Measurements from ENCODE around the gene IGF2.

DNA sequence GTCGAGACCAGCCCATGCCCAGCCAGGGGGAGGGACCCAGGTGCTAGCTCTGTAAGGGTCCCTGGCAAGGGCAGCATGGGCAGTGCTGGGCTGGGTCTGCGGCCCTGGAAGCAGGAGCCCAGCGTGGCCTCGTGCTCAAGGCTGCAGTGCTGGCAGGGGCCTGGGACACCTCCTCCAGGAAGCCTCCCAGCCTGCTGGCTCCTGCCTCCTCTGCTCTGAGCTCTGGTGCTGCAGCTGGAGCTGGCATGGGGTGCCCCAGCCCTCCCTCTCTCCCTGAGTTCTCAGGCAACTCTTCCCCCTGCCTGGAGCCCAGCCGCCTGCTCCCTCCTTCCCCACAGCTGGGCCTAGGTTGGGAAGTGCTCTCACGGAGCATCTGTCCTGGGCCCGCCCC is 15.0 kb upstream of the IGF2 start:
- TF ChIP-seq TAF1 (IDR thresholded peaks at IDR 0.05; ENCODE audit: borderline replicate concordance, insufficient read depth, low read length) (no peak), POLR2AphosphoS5 (IDR thresholded peaks at IDR 0.05; ENCODE audit: low read depth, low read length) (no peak)
- TF ChIP-seq, protein P1, sequence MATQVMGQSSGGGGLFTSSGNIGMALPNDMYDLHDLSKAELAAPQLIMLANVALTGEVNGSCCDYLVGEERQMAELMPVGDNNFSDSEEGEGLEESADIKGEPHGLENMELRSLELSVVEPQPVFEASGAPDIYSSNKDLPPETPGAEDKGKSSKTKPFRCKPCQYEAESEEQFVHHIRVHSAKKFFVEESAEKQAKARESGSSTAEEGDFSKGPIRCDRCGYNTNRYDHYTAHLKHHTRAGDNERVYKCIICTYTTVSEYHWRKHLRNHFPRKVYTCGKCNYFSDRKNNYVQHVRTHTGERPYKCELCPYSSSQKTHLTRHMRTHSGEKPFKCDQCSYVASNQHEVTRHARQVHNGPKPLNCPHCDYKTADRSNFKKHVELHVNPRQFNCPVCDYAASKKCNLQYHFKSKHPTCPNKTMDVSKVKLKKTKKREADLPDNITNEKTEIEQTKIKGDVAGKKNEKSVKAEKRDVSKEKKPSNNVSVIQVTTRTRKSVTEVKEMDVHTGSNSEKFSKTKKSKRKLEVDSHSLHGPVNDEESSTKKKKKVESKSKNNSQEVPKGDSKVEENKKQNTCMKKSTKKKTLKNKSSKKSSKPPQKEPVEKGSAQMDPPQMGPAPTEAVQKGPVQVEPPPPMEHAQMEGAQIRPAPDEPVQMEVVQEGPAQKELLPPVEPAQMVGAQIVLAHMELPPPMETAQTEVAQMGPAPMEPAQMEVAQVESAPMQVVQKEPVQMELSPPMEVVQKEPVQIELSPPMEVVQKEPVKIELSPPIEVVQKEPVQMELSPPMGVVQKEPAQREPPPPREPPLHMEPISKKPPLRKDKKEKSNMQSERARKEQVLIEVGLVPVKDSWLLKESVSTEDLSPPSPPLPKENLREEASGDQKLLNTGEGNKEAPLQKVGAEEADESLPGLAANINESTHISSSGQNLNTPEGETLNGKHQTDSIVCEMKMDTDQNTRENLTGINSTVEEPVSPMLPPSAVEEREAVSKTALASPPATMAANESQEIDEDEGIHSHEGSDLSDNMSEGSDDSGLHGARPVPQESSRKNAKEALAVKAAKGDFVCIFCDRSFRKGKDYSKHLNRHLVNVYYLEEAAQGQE (IDR thresholded peaks at IDR 0.05; ENCODE audit: insufficient read depth in 1 of 2, low read depth in 2 of 2, low read length in 2 of 2) = no peak
